Ascending aorta (tissue), 2 donors: ENCODE data around the gene MFSD8. TPM values are rescaled to one million over a fixed set of nuclear protein-coding genes. Genes with fewer than 3 reads are reported as not detected.

ENCODE experiments used
- DNase-seq, 2 donors: peaks; one replicate each; pipeline ENCODE4 v3.0.0-alpha.2; 2019; ENCODE audit warnings: low spot score in 2 of 2
- H3K27ac ChIP-seq, 2 donors: fragments of 200-600 bp; sonication (generic); one replicate each; pipeline ENCODE4 v1.5.1; 2016 to 2017; ENCODE audit warnings: mild to moderate bottlenecking in 1 of 2
- H3K27me3 ChIP-seq: fragments of 200-600 bp; sonication (generic); one replicate; pipeline ENCODE4 v1.5.1; 2017
- H3K36me3 ChIP-seq, 2 donors: fragments of 200-600 bp; sonication (generic); one replicate each; pipeline ENCODE4 v1.5.1; 2016
- H3K4me1 ChIP-seq, 2 donors: fragments of 200-600 bp; sonication (generic); one replicate each; pipeline ENCODE4 v1.5.1; 2016 to 2017; ENCODE audit warnings: mild to moderate bottlenecking in 1 of 2
- H3K4me3 ChIP-seq, 2 donors: fragments of 200-600 bp; sonication (generic); one replicate each; pipeline ENCODE4 v1.5.1; 2016 to 2017; ENCODE audit warnings: mild to moderate bottlenecking in 1 of 2
- H3K9me3 ChIP-seq, 2 donors: fragments of 200-600 bp; sonication (generic); one replicate each; pipeline ENCODE4 v1.5.1; 2016
- CTCF ChIP-seq, 3 experiments: fragments of 200-600 bp in 2 of 3; fragments of 450-650 bp in 1 of 3; sonication (generic) in 2 of 3; IDR thresholded peaks; one replicate each; pipeline ENCODE4 v1.5.1; 2016 to 2019; ENCODE audit warnings: antibody characterized with exemption in 3 of 3, mild to moderate bottlenecking in 1 of 3, moderate library complexity in 1 of 3
- intact Hi-C: fragments of 100-400 bp; cut with DNase I; formaldehyde crosslinking; loops from one replicate; pipeline ENCODE4 v1.15.1; 2023
- total RNA-seq: library from RNA; depleted of rRNA; stranded (reverse); fragments of >200 nt; gene quantifications from one replicate; pipeline ENCODE4 v1.1.0, GENCODE V29; 2016

Gene MFSD8
- total RNA-seq, 1 donor from 2014 or later = 26.3 TPM

- intact Hi-C loops = loop anchor here (10.0 kb wide), 1 partner anchor 241 kb away; the partner anchor contains the start of gene INTU
- no peaks in the 10 kb centered on the region for H3K4me1 ChIP-seq
- H3K27ac ChIP-seq = no peak overlapping the region
- TF ChIP-seq CTCF (IDR thresholded peaks at IDR 0.05) = no peak
- no peak for DNase-seq
- no peak overlapping the region for H3K4me3 ChIP-seq
- H3K9me3 ChIP-seq = no peaks in the 10 kb centered on the region
- no peaks in the 10 kb centered on the region for H3K27me3 ChIP-seq
- H3K36me3 ChIP-seq = no peaks in the 10 kb centered on the region
These were observed 89.2 kb downstream of the MFSD8 start for GRCh38 chr4:127875791-127876190.

- no peak for DNase-seq
- intact Hi-C loops = loop anchor here (10.0 kb wide), 1 partner anchor 236 kb away; the partner anchor contains the start of gene INTU
- Histone ChIP-seq H3K4me3 (peak overlapping the region in 1 of 2 donors; percentile 20), H3K9me3 (no peaks in the 10 kb centered on the region), H3K27ac (peak overlapping the region; percentile 41 to 63), H3K4me1 (no peaks in the 10 kb centered on the region), H3K27me3 (no peaks in the 10 kb centered on the region), H3K36me3 (no peaks in the 10 kb centered on the region)
- TF ChIP-seq CTCF (IDR thresholded peaks at IDR 0.05) = no peak
These were observed 94.3 kb downstream of the MFSD8 start for GRCh38 chr4:127870688-127871087.

- intact Hi-C loops = loop anchor here (10.0 kb wide), 1 partner anchor 235 kb away; the partner anchor contains the start of gene INTU
- Histone ChIP-seq H3K4me1 (no peaks in the 10 kb centered on the region), H3K27ac (peak overlapping the region; percentile 41 to 63), H3K4me3 (no peak overlapping the region), H3K36me3 (no peaks in the 10 kb centered on the region), H3K27me3 (no peaks in the 10 kb centered on the region), H3K9me3 (no peaks in the 10 kb centered on the region)
- DNase-seq = no peak
- no peak for TF ChIP-seq CTCF (IDR thresholded peaks at IDR 0.05)
These were observed 94.7 kb downstream of the MFSD8 start for GRCh38 chr4:127870281-127870680.

GRCh38 chr4:127868196-127868595 lies 96.8 kb downstream of the MFSD8 start:
- Histone ChIP-seq H3K36me3 (no peaks in the 10 kb centered on the region), H3K27me3 (no peaks in the 10 kb centered on the region), H3K27ac (no peak overlapping the region), H3K9me3 (no peaks in the 10 kb centered on the region), H3K4me3 (no peak overlapping the region), H3K4me1 (no peaks in the 10 kb centered on the region)
- DNase-seq = no peak
- intact Hi-C loops = no loop called here
- no peak for TF ChIP-seq CTCF (IDR thresholded peaks at IDR 0.05)

Other genes starting within 250 kb of the MFSD8 start
- not detected for gene SLC25A31, start 234.8 kb downstream of the MFSD8 start, total RNA-seq
- 5.5 TPM for gene HSPA4L, start 182.9 kb downstream of the MFSD8 start, total RNA-seq
- not detected for gene PLK4, start 84.3 kb downstream of the MFSD8 start, total RNA-seq
- 3.5 TPM for gene ABHD18, start 233 bp upstream of the MFSD8 start, total RNA-seq
- 8.6 TPM for gene LARP1B, start 96.1 kb upstream of the MFSD8 start, total RNA-seq